Measurements from ENCODE around the gene ATP2B3.

GRCh38 chrX:153519569-153520286, 2.3 kb downstream of the ATP2B3 start:
- TF ChIP-seq TEAD4 (IDR thresholded peaks at IDR 0.05) (no peak), MAX (IDR thresholded peaks at IDR 0.05) (no peak), USF1 (IDR thresholded peaks at IDR 0.05) (no peak), EP300 (IDR thresholded peaks at IDR 0.05; ENCODE audit: borderline replicate concordance) (no peak), CREB1 (IDR thresholded peaks at IDR 0.05; ENCODE audit: low read depth) (no peak), REST (IDR thresholded peaks at IDR 0.05; ENCODE audit: low read depth) (no peak), TAF1 (IDR thresholded peaks at IDR 0.05; ENCODE audit: low read depth) (no peak), RAD21 (IDR thresholded peaks at IDR 0.05; ENCODE audit: low read depth) (no peak), EGR1 (IDR thresholded peaks at IDR 0.05) (no peak), YY1 (IDR thresholded peaks at IDR 0.05; ENCODE audit: low read depth) (no peak), TCF12 (IDR thresholded peaks at IDR 0.05; ENCODE audit: low read depth) (no peak), FOXM1 (IDR thresholded peaks at IDR 0.05; ENCODE audit: borderline replicate concordance, low read depth) (no peak), CEBPB (IDR thresholded peaks at IDR 0.05) (no peak)

Data from Ishikawa (cell line).